Measurements from ENCODE around the gene PPP1R12B.
A peak's percentile ranks its signal among the peaks of the same experiment; 100 is the strongest.
"Not testable (repeated sequence)": the region's sequence is repeated elsewhere in the genome, so short reads cannot be mapped to it uniquely, and the experiment has no call there.

The PPP1R12B gene

GRCh38 chr1:202349206-202349928 lies 868 bp downstream of the PPP1R12B start:
- DNase-seq: no peak

- no peak for DNase-seq
Measured at GRCh38 chr1:202351725-202352124, 3.2 kb downstream of the PPP1R12B start.

DNA sequence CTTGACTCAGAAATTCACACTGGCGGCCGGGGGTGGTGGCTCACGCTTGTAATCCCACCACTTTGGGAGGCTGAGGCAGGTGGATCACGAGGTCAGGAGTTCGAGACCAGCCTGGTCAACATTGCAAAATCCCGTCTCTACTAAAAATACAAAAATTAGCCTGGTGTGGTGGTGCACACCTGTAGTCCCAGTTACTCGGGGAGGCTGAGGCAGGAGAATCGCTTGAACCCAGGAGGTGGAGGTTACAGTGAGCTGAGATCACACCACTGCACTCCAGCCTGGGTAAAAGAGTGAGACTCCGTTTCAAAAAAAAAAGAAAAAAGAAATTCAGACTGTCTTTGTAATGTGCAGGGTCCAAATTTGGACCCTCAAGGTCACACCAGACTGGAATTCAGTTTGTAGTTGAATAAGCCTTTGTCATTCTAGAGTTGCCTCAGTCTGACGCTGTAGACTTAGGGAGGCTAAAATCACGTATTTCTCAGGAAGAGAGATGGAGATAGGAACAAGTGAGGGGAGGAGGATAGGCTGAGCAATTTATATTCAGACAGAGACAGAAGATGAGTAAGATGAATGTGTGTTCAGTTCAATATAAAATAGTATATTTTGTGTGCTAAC lies 4.2 kb downstream of the PPP1R12B start:
- DNase-seq: not testable (repeated sequence)

GRCh38 chr1:202355944-202356553 lies 7.5 kb downstream of the PPP1R12B start:
- no peak for DNase-seq

DNA sequence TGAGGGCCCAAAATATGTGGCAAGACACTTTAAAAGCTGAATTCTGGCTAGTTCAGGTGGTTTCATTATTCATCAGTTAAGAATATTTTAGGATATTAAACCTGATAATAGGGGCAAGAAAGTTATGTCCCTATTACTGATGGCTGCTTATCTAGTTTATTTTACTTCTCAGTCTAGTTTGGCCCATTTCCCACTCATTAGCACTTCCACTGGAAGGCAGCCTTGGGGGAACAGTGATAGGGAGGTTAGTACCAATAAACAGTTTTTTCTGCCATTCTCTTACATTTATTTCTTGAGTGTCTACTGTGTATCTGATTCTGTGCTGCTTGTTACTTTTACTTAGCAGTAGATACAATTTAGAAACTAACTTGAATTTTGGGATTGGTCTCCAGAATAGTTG lies 9.0 kb downstream of the PPP1R12B start:
- no peak for DNase-seq

DNA sequence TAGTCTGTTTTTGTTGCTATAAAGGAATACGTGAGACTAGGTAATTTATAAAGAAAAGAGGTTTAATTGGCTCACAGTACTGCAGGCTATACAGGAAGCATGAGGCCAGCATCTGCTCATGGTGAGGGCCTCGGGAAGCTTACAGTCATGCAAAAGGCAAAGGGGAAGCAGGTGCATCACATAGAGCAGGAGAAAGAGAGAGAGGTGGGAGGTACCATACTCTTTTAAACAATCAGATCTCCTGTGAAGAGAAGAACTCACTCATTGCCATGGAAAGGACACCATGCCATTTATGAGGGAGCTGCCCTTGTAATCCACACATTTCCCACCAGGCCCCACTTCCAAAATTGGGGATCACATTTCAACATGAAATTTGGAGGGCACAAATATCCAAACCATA lies 12.7 kb downstream of the PPP1R12B start:
- no peak for DNase-seq

DNA sequence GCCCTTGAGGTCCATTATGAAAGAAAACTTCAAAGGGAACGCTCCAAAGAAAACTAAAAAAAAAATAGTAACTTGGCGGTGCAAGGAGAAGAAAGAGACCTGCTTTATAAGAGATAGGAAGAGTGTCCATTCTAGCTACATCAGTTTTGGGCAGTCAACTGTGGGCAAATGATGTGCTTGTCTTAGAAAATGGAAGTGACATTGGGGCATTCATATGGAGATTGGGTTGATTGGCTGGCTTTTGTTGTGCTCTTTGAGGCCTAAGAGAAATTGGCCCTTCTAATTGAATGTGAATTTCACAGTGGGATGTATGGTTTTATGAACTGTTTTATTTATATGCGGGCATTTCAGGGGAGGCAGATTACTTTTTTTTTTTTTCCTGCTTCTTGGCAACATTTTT lies 13.2 kb downstream of the PPP1R12B start:
- DNase-seq: no peak

DNA sequence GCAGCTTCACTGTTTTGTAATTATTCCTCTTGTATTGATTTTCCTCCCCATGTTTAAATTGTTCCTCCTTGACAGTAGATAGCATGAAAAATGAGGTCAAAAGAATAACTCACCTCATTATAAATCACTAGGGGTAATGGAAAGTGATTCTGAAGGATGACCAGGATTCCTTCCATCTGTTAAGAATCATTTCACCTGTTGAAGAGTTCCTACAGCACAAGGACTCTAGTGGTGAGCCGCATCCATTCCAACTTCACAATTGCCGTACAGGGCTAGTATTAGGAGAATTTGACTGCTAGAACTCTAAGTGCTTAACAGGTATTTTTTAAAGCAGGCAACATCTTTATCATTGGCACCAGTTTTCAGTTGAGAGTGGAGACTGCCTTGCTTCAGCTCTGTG lies 13.7 kb downstream of the PPP1R12B start:
- no peak for DNase-seq

- no peak for DNase-seq
Measured at GRCh38 chr1:202365092-202365815, 16.8 kb downstream of the PPP1R12B start.

GRCh38 chr1:202367271-202367670 lies 18.8 kb downstream of the PPP1R12B start:
- no peak for DNase-seq

GRCh38 chr1:202370906-202371305 lies 22.4 kb downstream of the PPP1R12B start:
- DNase-seq: not testable (repeated sequence)

GRCh38 chr1:202374099-202374498 lies 25.6 kb downstream of the PPP1R12B start:
- no peak for DNase-seq

GRCh38 chr1:202375175-202375574 lies 26.7 kb downstream of the PPP1R12B start:
- DNase-seq: not testable (repeated sequence)

- DNase-seq: no peak
Measured at GRCh38 chr1:202376247-202376646, 27.7 kb downstream of the PPP1R12B start.

DNA sequence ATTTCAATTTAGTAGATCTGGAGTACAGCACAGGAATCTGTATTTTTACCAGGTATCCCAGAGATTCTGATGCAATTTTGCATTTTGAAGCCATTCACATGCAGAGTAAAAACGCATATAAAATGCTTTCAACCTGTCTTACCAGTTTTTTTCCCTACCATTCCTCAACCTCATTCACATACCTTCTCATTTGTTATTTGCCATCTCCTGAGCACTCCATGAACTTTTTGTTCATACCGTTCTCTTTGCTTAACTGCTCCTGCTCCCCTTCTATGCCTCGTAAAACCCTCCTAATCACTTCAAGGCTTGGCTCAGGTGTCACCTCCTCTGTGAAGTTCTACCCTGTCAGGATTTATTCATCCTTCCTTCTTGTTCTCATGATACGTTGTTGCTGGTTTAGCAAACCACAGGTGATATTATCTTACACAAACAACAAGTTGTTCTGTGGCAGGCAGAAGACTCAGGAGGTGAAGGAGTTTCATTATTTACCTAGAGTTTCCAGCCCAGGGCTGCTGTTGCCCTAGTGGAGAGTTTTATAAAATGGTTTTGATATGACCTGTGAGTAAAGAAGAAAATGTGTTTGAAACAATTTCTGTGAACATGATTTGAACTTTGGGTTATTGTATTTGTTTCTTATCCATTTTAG lies 31.5 kb downstream of the PPP1R12B start:
- DNase-seq: peak; percentile 30

- DNase-seq: not testable (repeated sequence)
Measured at GRCh38 chr1:202380535-202380934, 32.0 kb downstream of the PPP1R12B start.

DNA sequence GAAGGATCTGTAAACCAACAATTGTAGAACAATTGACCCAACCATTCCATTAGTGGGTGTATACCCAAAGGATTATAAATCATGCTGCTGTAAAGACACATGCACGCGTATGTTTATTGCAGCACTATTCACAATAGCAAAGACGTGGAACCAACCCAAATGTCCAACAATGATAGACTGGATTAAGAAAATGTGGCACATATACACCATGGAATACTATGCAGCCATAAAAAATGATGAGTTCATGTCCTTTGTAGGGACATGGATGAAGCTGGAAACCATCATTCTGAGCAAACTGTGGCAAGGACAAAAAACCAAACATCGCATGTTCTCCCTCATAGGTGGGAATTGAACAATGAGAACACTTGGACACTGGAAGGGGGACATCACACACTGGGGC lies 33.4 kb downstream of the PPP1R12B start:
- DNase-seq: not testable (repeated sequence)

- not testable (repeated sequence) for DNase-seq
Measured at GRCh38 chr1:202395831-202396230, 47.3 kb downstream of the PPP1R12B start.

DNA sequence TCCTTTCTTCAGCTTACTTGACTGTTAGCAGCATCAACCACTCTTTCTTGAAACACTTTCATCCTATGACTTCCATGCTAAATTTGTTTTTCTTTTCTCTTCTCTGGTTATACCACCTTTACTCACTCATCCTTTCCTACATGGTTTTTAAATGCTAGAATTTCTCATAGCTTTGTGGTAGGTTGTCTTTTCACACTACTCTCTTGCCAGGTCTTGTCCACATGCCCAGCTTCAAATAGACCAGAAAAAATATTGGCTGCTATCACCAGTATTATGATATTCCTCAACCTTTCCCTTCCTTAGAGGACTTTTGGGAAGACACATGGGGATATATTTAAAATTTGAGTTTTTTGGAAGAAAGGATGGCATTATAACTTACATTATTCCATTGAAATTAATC lies 48.8 kb downstream of the PPP1R12B start:
- DNase-seq: no peak

DNA sequence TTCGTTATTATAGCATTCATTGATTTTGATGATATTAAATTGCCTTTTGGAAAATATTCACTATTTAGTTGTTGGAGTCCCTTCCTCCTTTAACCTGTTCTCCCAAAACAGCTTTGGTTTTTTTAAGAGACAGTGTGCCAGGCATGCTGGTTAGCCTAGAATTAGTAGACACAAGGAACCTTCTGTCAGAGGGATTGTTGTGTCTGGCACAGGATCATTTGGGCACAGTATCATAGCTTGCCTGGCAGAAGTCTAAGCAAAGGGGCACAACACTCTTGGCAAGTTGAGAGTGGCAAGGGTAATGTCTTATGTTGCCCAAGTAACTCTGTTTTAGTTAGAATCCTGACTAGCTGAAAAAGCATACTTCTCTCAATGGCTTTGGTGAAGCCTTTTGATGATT lies 49.9 kb downstream of the PPP1R12B start:
- DNase-seq: not testable (repeated sequence)

DNA sequence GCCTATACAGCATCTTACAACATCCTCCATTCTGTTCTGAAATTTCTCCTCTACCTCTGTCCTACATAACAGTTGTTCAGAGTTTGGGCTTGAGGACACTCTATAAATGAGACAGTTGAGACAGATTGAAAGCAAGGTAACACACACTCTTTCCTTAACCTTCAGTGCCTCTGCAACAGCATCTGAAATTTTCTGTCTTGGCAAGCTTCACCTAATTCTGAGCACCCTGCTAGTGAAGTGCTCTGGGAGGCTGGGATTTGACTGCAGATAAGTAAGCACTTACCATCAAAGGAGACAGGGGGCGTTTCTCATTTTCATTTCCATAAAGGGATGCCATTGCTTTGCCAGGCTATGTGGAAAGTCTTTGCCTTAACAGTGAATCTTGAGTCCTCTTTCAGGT lies 53.3 kb downstream of the PPP1R12B start:
- not testable (repeated sequence) for DNase-seq

DNA sequence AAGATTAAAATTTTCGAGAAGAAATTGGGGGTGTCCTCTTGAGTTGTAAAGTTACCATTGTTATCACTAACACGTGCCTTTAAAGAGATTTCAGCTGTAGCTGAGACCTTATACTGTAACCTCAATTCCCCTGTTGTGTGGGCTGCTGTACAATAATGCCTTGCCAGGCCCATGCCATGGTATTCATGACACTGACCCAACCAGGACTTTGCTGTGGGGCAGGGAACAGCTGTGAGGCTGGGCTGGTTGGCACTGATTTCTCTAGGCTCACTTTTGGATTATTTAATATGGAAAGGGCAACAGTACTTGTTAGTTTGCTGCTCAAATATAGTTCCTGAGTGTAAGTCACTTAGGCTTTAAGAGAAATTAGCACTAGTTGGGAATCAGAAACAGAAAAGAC lies 54.9 kb downstream of the PPP1R12B start:
- DNase-seq: not testable (repeated sequence)

DNA sequence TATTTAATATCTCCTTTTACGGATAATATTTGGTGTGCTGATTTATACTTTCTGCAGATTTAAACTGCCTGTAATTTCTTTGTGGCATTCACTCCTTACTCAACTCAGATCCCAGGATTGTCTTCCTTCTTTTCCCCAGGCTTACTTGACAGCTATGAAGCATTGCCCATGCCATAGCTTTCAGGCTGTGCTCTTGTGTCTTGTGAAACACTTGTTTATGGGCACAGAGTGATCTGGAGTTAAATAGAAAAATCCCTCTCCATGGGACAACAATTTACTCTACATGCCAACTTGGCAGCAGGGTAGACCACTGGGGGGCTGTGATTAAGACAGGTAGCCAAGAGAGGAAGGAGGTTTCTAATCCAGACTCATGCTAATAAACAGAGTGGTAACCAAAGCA lies 57.4 kb downstream of the PPP1R12B start:
- DNase-seq: no peak

Measured in NCI-H526 treated with DMSO at 0.1 percent for 48 hours (cell line).